HG03460 (cell line): ENCODE results near the gene GRIN3B.
"Not testable (repeated sequence)": the region's sequence is repeated elsewhere in the genome, so short reads cannot be mapped to it uniquely, and the experiment has no call there.

ENCODE experiments used
- ATAC-seq: cut with Tn5 transposase; IDR thresholded peaks from one replicate; pipeline ENCODE4 v1.9.1; 2021; ENCODE audit not compliant: unreplicated experiment

Gene GRIN3B, protein sequence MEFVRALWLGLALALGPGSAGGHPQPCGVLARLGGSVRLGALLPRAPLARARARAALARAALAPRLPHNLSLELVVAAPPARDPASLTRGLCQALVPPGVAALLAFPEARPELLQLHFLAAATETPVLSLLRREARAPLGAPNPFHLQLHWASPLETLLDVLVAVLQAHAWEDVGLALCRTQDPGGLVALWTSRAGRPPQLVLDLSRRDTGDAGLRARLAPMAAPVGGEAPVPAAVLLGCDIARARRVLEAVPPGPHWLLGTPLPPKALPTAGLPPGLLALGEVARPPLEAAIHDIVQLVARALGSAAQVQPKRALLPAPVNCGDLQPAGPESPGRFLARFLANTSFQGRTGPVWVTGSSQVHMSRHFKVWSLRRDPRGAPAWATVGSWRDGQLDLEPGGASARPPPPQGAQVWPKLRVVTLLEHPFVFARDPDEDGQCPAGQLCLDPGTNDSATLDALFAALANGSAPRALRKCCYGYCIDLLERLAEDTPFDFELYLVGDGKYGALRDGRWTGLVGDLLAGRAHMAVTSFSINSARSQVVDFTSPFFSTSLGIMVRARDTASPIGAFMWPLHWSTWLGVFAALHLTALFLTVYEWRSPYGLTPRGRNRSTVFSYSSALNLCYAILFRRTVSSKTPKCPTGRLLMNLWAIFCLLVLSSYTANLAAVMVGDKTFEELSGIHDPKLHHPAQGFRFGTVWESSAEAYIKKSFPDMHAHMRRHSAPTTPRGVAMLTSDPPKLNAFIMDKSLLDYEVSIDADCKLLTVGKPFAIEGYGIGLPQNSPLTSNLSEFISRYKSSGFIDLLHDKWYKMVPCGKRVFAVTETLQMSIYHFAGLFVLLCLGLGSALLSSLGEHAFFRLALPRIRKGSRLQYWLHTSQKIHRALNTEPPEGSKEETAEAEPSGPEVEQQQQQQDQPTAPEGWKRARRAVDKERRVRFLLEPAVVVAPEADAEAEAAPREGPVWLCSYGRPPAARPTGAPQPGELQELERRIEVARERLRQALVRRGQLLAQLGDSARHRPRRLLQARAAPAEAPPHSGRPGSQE

DNA sequence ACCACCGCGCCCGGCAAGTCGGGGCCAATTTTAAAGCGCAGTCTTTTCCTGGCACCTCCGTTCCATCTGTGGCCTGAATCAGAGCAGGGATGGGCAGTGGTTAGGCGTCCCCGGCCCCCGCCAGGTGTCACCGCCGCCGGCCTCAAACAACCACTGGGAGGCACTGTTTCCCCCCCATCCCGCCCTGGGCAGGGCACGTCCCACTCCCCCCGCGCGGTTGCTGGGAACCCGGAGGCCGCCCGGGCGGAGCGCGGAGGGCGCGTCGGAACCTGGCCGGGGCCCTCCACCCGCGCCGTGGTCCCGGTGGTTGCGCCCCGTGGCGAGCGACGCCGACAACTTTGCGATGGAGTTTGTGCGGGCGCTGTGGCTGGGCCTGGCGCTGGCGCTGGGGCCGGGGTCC lies at the start of gene GRIN3B:
GRIN3B (plus strand) TSS at position 325 of the 400 bp plus-strand sequence; CDS start at position 344, 19 bp downstream.
- ATAC-seq = no peak

- ATAC-seq = no peak
These were observed 48.1 kb upstream of the GRIN3B start for GRCh38 chr19:952049-952679.

DNA sequence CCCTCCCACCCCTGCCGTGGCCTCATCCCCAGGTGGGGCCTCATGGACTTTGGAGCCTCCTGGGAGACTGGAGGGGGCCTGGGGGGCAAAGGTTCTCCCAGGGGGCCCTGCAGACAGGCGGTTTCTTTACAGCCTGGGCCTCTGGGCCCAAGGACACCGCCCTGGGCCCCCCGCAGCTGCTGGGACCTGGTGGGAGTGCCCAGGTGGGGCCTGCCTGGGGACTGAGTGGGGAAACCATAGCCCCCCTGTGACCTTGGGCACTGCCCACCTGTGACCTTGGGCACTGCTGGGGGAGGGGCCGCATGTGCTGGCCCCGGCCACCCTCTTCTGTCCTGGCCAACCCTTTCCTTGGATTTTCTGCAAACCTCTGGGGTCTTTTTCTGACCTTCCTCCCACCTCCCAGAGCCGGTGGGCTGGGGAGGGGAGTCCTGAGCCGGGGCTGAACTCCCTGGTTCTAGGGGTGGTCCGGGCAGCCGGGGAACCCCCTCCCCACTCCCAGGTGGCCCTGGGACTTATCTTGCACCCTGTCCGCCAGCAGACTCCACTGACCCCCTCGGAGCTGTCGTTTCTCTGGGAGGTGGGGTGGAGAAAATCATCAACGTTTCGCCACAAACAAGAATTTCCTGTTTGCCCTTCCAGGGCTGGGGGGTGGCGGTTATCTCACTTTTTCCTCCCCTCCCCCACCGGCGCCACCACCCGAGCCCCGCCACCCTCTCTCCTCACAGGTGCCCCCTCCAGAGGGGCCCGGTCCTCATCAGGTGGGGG lies 47.4 kb upstream of the GRIN3B start:
- ATAC-seq = no peak

- no peak for ATAC-seq
These were observed 46.6 kb upstream of the GRIN3B start for GRCh38 chr19:953445-954271.

- ATAC-seq = no peak
These were observed 45.9 kb upstream of the GRIN3B start for GRCh38 chr19:954272-954671.

DNA sequence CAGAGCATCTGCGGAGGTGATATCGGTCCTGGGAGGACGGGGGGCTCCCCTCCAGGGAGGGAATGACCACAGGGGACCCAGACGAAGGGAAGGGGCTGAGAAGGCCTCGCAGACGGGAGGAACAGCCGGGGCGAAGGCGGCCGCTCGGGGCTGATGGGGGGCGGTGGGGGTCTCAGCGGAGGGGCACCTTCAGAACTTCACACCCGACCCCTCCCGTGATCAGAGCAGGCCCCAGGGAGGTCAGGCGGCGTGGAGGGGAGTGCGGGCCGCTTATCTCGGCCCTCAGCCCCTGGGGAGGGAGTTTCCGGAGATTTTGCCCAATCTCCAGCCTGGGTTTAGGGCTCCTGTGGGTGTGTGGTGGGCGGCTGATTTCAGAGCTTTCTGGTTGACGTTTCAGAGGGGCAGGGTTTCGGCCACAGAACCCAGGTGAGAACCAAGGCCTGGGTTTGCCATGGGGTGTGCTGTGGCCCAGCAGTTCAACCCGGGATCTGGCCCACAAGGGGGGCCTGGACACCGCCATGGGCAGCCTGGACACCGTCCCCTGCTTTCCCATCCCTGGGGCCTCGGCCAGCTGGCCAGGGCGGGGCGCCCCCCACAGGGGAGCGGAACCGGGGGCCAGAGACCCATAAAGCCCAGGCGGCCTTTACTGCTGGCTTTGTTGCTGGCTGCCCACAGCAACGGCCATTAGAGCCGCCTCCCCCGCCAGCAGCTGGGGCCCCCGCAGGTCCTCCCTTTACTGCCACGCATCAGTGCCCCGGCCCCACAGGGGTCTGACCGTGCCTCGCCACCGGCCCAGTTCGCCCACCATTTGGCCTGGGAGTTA lies 45.3 kb upstream of the GRIN3B start:
- no peak for ATAC-seq

- no peak for ATAC-seq
These were observed 44.1 kb upstream of the GRIN3B start for GRCh38 chr19:955803-956765.

- no peak for ATAC-seq
These were observed 43.3 kb upstream of the GRIN3B start for GRCh38 chr19:956766-957440.

- not testable (repeated sequence) for ATAC-seq
These were observed 42.6 kb upstream of the GRIN3B start for GRCh38 chr19:957578-957977.

- no peak for ATAC-seq
These were observed 41.0 kb upstream of the GRIN3B start for GRCh38 chr19:958967-959855.

GRCh38 chr19:960020-960419 lies 40.2 kb upstream of the GRIN3B start:
- ATAC-seq = no peak

- ATAC-seq = no peak
These were observed 39.6 kb upstream of the GRIN3B start for GRCh38 chr19:960601-960938.

DNA sequence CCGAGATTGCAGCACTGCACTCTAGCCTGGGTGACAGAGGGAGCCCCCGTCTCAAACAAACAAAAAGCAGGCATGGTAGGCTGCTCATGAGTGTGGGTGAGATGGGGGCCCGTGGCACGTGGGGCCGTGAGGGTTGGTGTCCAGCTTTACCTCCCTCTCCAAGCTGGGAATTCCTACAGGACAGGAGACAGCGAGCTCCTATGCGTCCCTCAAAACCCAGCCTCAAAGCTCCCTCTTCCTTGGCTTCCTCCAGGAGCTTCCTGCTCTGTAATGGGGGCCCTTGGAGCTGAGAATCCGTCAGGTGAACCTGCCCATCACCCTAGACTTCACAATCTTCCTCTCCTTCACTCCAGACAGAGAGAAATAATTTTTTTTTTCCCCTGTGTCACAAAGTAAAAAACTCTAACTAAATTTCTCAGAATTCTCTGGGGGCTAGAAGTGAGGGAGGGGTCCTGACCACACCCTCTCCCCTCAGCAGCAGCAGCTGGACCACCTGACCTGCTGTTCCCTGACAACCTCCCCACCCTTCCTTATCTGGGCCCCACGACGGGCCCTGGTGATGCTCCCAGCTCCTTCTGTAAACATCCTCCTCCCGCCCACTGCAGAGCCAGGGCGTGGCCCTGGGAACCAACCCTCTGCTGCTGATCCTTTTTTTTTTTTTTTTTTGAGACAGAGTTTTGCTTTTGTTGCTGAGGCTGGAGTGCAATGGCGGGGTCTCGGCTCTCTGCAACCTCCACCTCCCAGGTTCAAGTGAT lies 38.2 kb upstream of the GRIN3B start:
- no peak for ATAC-seq

- ATAC-seq = no peak
These were observed 37.4 kb upstream of the GRIN3B start for GRCh38 chr19:962683-963400.

GRCh38 chr19:963486-963951 lies 36.7 kb upstream of the GRIN3B start:
- ATAC-seq = no peak
